WTC11 (cell line): ENCODE measurements around the gene RASGRP4.

Experiments used
- CDX4 ChIP-seq: fragments of 250-450 bp; sonication (Bioruptor Pico); IDR thresholded peaks from 2 replicates; pipeline ENCODE4 v1.9.0; 2021; ENCODE audit warnings: moderate library complexity, mild to moderate bottlenecking, inconsistent platforms, borderline replicate concordance
- CTCF ChIP-seq: fragments of 200-600 bp; IDR thresholded peaks from 2 replicates; pipeline ENCODE4 v1.8.0; 2022; ENCODE audit warnings: antibody characterized with exemption
- JAZF1 ChIP-seq: fragments of 250-450 bp; sonication (Bioruptor Pico); IDR thresholded peaks from 2 replicates; pipeline ENCODE4 v1.9.0; 2021; ENCODE audit warnings: moderate library complexity, mild to moderate bottlenecking, inconsistent platforms
- MAX ChIP-seq: sonication (generic); formaldehyde crosslinking; IDR thresholded peaks from 2 replicates; pipeline ENCODE4 v1.8.0; 2022; ENCODE audit warnings: mild to moderate bottlenecking, missing genetic modification reagents
- OVOL2 ChIP-seq: fragments of 250-450 bp; sonication (Bioruptor Pico); IDR thresholded peaks from 2 replicates; pipeline ENCODE4 v1.9.0; 2021; ENCODE audit warnings: mild to moderate bottlenecking, borderline replicate concordance
- PRDM15 ChIP-seq: sonication (generic); formaldehyde crosslinking; IDR thresholded peaks from 2 replicates; pipeline ENCODE4 v1.8.0; 2022; ENCODE audit warnings: missing genetic modification reagents
- USF2 ChIP-seq: sonication (generic); formaldehyde crosslinking; IDR thresholded peaks from 2 replicates; pipeline ENCODE4 v1.8.1; 2023; ENCODE audit warnings: mild to moderate bottlenecking, missing genetic modification reagents, moderate library complexity
- ZNF317 ChIP-seq: sonication (generic); formaldehyde crosslinking; IDR thresholded peaks from 2 replicates; pipeline ENCODE4 v1.8.1; 2023; ENCODE audit warnings: low read depth, mild to moderate bottlenecking, moderate library complexity, missing genetic modification reagents, borderline replicate concordance
- ZNF423 ChIP-seq: fragments of 250-450 bp; sonication (Bioruptor Pico); IDR thresholded peaks from 2 replicates; pipeline ENCODE4 v2.1.2; 2022; ENCODE audit warnings: mild to moderate bottlenecking, moderate library complexity

- TF ChIP-seq PRDM15 = no peak
- no peak for TF ChIP-seq JAZF1 (CRISPR knock-in tag)
- TF ChIP-seq ZNF317 = no peak
- no peak for TF ChIP-seq USF2 (CRISPR knock-in tag)
- TF ChIP-seq ZNF423 (CRISPR knock-in tag) = no peak
- TF ChIP-seq CTCF = no peak
- TF ChIP-seq MAX (CRISPR knock-in tag) = no peak
- TF ChIP-seq OVOL2 (CRISPR knock-in tag) = no peak
- no peak for TF ChIP-seq CDX4 (CRISPR knock-in tag)
Observed at GRCh38 chr19:38389957-38390924, 35.8 kb downstream of the RASGRP4 start.
